Right hindlimb (tissue), 1 donor: Measurements from ENCODE around the gene TMEM204.

Source experiments
- DNase-seq: peaks from one replicate; pipeline ENCODE4 v3.0.0-alpha.2; 2018

Gene TMEM204

DNA sequence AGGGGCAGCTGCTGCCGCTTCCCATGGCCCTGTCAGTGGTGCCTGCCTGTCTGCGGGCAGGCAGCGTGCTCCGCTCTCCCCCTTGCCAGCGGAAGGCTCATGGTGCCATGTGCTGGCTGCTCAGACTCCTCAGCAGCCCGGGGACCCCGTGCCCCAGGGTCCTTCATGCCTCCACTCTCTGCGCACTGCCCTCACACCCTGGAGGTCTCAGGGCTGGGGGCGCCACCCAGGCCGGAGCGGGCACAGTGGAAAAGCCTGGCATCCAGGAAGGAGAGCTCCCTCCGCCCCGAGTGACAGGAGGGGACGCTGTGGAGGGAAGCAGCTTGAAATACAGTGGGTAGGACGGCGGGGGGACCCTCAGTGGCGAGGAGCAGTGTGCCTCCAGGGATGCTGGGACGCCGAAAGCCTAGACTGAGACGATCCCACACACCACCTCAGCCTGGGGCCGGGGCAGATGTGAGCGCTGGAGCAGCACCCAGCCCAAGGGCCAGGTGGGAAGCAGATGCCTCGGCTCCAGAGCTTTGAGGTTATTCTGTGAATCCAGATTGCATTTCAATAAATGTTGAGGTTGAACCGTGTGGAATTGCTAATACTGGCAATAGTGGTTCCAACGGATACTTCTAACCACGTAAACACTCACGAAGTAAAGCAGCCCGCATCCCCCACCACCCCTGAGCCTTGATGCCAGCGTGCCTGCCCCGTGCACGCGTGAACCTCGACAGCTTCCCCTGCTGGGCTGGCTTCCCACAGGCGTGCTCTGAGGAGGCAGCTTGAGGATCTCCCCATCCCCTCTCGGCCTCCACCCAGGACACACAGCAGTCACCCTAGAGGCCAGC lies 6.5 kb downstream of the TMEM204 start:
- DNase-seq = no peak

DNA sequence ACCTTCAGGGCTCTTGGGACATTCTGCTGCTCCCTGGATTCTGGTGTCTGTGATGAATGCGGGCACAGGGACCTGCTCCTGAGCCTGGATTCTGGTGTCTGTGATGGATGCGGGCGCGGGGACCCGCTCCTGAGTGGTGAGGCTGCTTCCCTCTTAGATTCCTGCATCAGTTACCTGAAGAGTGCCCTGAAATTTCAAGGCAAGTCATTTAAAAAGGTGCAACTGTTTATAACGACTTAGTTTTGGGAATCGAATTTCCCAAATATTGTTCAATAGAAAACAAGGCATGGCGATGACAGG lies 7.0 kb downstream of the TMEM204 start:
- no peak for DNase-seq

GRCh38 chr16:1541293-1542165 lies 8.1 kb downstream of the TMEM204 start:
- DNase-seq = no peak

DNA sequence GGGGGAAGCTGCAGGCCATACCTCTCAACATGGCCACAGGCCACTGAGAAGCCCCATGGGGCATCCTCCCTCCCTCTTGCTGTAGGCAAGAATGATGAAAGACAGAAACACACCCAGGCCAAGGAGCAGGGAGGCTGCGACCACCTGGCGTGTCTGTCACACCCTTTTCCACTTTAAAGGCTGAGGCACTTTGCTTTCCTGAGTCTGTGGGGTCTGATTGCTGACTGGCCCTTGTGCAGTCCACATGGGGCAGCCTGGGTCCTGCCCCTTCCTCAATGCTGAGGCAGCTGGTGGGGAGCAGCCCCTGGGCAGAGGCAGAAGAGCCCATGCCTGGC lies 8.7 kb downstream of the TMEM204 start:
- no peak for DNase-seq

GRCh38 chr16:1542533-1542932 lies 9.1 kb downstream of the TMEM204 start:
- DNase-seq = no peak

DNA sequence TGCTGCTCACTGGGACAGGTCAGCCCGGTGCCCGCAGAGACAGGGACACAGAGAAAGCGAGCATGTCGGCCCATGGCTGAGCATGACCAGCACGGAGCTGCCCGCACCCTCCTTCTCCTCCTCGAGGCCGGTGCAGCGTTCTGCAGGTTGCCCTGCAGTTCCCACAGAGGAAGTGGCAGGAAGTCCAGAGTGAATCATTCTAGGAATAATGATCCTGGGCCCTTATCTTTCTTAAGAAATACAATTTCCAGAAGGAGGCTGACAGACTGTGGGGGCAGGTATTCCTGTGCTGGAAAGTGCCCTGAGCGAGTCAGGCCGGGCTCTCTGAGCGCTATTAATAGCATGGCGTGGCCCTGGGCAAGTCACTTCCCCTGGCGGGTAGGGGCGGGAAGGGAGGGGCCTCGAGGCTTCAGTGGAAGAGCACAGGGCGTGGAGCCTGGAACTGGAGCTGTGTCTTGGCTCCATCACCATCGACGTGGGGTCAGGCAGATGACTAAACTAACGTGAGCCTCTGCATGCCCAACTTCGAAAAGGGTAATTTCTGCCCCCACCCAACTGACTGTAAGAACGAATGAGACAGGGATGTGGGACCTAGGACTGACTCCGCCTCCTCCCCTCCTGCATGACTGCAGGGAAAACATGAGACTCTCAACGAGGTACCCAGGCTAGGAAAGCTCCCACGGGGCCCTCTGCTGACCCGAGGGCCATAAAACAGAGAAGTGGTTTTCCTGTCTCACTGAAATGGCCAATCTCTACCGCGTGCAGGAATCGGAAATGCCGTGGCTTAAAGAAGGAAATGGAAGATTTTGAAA lies 9.8 kb downstream of the TMEM204 start:
- peak; percentile 50 for DNase-seq

GRCh38 chr16:1545044-1546040 lies 11.9 kb downstream of the TMEM204 start:
- no peak for DNase-seq

GRCh38 chr16:1546430-1546829 lies 13.0 kb downstream of the TMEM204 start:
- DNase-seq = no peak

DNA sequence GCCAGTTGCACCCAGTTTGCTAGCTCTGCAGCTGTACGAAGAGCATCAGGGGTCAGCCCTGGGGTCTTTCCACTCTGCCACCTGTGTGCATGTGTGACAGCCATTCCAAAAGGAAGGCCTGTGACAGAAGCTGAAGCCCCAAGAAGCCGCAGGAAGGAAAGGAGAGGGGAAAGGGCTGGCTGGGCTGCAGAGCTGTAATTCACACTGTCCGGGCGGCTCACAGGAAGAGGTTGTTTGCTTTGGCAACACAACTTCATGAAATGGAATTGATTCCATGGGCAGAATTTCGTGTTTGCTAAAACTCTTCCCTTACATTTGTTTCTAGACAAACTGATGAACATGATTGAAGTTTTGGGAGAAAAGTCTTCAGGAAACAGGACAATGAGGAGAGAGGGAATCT lies 14.8 kb downstream of the TMEM204 start:
- no peak for DNase-seq

GRCh38 chr16:1548727-1549126 lies 15.3 kb downstream of the TMEM204 start:
- no peak for DNase-seq

- DNase-seq = no peak
These were observed 16.6 kb downstream of the TMEM204 start for GRCh38 chr16:1550069-1550468.

- DNase-seq = no peak
These were observed 17.2 kb downstream of the TMEM204 start for GRCh38 chr16:1550696-1551095.

- no peak for DNase-seq
These were observed 17.7 kb downstream of the TMEM204 start for GRCh38 chr16:1551166-1551565.

DNA sequence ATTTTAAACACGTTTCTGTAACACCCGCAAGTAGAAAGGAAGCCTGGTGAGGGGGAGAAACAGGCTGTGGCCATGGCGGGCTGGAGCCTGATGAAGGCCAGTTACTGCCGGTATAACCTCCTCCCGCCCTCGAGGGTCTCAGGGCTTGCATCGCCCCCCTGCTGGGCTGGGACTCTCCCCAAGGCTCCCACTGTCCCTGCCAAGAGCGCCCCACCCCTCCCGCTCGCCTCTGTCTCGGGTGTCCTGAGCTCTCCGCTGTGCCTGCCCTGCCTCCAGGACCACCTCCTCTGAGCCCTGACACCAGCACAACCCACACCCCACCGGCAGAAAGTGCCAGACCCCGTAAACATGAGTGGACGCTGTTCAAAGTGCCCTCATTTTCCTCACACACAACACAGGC lies 18.7 kb downstream of the TMEM204 start:
- DNase-seq = no peak

- DNase-seq = no peak
These were observed 20.7 kb downstream of the TMEM204 start for GRCh38 chr16:1553946-1554825.

DNA sequence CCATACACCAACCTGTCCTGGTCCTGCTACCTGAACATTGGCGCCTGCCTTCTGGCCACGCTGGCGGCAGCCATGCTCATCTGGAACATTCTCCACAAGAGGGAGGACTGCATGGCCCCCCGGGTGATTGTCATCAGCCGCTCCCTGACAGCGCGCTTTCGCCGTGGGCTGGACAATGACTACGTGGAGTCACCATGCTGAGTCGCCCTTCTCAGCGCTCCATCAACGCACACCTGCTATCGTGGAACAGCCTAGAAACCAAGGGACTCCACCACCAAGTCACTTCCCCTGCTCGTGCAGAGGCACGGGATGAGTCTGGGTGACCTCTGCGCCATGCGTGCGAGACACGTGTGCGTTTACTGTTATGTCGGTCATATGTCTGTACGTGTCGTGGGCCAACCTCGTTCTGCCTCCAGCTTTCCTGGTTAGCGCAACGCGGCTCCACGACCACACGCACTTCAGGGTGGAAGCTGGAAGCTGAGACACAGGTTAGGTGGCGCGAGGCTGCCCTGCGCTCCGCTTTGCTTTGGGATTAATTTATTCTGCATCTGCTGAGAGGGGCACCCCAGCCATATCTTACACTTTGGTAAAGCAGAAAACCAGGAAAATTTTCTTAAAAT lies 21.5 kb downstream of the TMEM204 start:
- no peak for DNase-seq

GRCh38 chr16:1556254-1556653 lies 22.8 kb downstream of the TMEM204 start:
- DNase-seq = no peak

GRCh38 chr16:1557074-1557473 lies 23.6 kb downstream of the TMEM204 start:
- no peak for DNase-seq

DNA sequence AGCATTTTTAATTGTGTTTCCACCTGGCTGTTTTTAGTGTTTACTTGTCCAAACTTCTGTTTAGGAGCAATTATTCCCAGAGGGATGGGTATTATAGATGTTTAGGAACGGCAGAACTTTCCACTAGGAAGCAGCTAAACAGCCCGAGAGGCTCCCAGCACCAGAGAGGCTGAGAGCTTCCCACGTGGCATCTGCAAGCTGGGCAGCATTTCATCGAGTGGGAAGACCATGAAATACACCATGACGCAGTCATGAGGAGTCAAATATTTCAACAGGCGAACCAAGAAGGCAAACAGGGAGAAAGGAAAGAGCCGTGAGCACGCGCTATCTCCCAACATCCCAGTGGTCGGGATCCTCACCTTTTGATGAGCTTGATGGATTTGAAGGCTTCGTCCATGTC lies 24.1 kb downstream of the TMEM204 start:
- no peak for DNase-seq

- no peak for DNase-seq
These were observed 26.0 kb downstream of the TMEM204 start for GRCh38 chr16:1559446-1559975.
